ENCODE measurements around the gene BCKDK. TPM values are rescaled to one million over a fixed set of nuclear protein-coding genes. Genes with fewer than 3 reads are reported as not detected.

Gene BCKDK
- total and polyA plus RNA-seq, 8 donors, result 25.7 to 64.2 (median 33.2) TPM

DNA sequence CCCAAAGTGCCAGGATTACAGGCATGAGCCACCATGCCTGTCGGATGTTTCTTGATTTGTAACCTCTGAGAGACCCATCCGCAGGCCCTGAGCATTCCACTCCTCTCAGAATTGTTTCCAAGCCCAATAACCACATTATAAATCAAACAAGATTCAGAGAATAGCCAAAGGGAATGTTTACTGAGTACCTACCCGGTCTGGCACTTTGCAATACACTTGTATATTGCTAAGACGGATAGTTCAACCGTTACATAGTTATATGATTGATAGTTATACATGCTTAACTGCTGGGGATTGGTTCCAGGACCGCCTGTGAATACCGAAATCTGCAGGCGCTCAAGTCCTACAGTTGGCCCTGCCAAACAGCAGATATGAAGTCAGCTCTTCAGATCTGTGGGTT is 6.3 kb downstream of the BCKDK start:
- TF ChIP-seq, protein P1, sequence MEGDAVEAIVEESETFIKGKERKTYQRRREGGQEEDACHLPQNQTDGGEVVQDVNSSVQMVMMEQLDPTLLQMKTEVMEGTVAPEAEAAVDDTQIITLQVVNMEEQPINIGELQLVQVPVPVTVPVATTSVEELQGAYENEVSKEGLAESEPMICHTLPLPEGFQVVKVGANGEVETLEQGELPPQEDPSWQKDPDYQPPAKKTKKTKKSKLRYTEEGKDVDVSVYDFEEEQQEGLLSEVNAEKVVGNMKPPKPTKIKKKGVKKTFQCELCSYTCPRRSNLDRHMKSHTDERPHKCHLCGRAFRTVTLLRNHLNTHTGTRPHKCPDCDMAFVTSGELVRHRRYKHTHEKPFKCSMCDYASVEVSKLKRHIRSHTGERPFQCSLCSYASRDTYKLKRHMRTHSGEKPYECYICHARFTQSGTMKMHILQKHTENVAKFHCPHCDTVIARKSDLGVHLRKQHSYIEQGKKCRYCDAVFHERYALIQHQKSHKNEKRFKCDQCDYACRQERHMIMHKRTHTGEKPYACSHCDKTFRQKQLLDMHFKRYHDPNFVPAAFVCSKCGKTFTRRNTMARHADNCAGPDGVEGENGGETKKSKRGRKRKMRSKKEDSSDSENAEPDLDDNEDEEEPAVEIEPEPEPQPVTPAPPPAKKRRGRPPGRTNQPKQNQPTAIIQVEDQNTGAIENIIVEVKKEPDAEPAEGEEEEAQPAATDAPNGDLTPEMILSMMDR (IDR thresholded peaks at IDR 0.05), result no peak
- FAIRE-seq (no peak), ATAC-seq (no peak), DNase-seq (no peak)
- H3K4me3 ChIP-seq, result no peak overlapping the region
- H3K27me3 ChIP-seq, result no peaks in the 10 kb centered on the region
- intact Hi-C loops (cut with DNase I), result no loop called here
- H3K4me1 ChIP-seq, result peaks cover 20 to 37% (median 33%) of the 10 kb centered on the region in 3 donors
- peak overlapping the region in 2 of 4 donors; percentile 65 to 71 for H3K27ac ChIP-seq
- H3K9me3 ChIP-seq, result no peaks in the 10 kb centered on the region
- 77 to 81% methylated on average over 8 of the region's 8 CpGs for WGBS, 2 donors
- peaks cover 0 to 30% (median 0%) of the 10 kb centered on the region in 3 donors for H3K36me3 ChIP-seq

DNA sequence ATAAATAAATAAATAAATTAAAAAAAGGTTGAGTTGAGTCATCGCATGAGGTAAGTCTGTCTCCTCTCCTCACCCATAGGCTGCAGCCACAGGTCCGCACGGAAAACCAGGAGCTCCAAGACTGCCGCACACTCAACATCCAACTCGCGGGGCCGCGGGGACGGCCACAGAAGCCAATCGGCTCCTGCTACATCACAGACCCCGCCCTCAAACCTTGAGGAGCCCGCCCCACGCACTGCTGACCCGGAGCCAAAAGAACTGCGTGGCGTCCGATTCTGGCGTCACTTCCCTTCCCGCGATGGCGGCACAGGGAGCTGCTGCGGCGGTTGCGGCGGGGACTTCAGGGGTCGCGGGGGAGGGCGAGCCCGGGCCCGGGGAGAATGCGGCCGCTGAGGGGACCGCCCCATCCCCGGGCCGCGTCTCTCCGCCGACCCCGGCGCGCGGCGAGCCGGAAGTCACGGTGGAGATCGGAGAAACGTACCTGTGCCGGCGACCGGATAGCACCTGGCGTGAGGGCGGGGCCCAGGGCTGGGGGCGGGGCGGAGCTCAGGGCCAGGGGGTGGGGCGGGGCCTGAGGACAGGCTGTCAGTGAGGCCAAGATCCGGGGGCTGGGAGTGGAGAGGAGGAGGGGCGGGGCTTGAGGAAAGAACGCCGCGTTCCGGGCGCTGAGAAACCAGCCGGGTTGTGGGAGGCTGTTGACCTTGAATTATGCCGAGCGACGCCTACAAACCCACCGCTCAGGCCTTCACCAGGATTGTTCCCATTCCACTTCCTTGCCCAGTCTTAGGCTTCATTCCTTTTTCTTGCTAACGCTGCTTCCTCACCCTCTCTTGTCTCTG is 9.4 kb downstream of the BCKDK start, which contains the start of gene KAT8:
KAT8 (plus strand) TSS at position 281 of the 839 bp plus-strand sequence; CDS start at position 299, 18 bp downstream.
- ATAC-seq, result peak; percentile 91 to 97 (median 94)
- intact Hi-C loops (cut with DNase I), result no loop called here
- H3K36me3 ChIP-seq, result peaks cover 0 to 25% (median 11%) of the 10 kb centered on the region in 3 donors
- H3K27ac ChIP-seq, result peak within 1 kb of the TSS; percentile 95 to 99 (median 98)
- H3K4me3 ChIP-seq, result peak within 1 kb of the TSS; percentile 65 to 69 (median 69)
- FAIRE-seq, result no peak
- H3K9me3 ChIP-seq, result no peaks in the 10 kb centered on the region
- 0 to 1% methylated on average over 54 to 68 of the region's 68 CpGs for WGBS, 2 donors
- TF ChIP-seq, protein P1 (IDR thresholded peaks at IDR 0.05), result no peak
- peaks cover 20 to 35% (median 27%) of the 10 kb centered on the region in 3 donors for H3K4me1 ChIP-seq
- peak; percentile 96 to 99 (median 98) for DNase-seq
- H3K27me3 ChIP-seq, result no peaks in the 10 kb centered on the region

DNA sequence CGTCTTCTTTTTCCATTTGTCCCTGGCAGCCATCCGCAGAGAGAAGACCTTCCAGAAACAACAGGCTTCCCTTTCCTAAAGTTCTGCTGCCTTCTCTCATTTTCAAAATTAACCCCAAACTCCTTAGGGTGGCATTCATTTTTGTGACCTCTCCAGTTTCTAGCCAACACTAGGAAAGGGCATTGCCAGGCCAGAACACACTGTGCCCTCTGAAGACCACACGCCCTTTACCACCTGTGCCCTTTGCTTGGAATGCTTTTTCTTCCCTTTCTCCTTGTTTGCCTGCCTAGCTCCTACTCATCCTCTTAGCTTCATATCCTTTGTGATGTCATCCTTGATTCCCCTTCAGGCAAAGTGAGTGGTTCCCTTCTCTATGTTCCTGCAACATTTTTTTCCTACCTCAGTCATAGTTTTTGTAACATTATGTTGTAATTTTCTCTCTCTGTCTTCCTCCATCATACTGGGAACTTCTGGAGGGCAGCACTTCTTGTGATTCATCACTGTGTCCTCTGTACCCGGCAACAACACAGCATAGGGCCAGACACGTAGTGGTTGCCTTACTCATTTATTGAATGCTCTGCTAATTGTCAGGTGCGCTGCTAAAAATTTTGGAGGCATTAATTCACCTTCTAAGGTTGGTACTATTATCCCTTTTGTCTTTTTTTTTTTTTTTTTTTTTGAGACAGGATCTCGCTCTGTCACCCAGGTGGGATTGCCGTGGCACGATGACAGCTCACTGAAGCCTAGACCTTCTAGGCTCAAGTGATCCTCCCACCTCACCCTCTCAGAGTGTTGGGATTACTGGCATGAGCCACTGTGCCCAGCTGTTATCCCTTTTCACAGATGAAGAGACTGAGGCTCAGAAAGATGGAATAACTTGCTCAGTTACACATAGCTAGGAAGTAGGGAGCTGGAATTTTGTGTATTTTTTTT is 10.3 kb downstream of the BCKDK start:
- FAIRE-seq (no peak), DNase-seq (peak in 3 of 6 donors; percentile 26 to 52 (median 27)), ATAC-seq (peak in 1 of 4 donors; percentile 5)
- H3K4me3 ChIP-seq, result peak overlapping the region; percentile 65 to 69 (median 69)
- WGBS, 2 donors, result 43 to 52% methylated on average over 9 of the region's 9 CpGs
- peak overlapping the region; percentile 95 to 99 (median 98) for H3K27ac ChIP-seq
- peaks cover 17 to 27% (median 21%) of the 10 kb centered on the region in 3 donors for H3K4me1 ChIP-seq
- H3K9me3 ChIP-seq, result no peaks in the 10 kb centered on the region
- intact Hi-C loops (cut with DNase I), result no loop called here
- TF ChIP-seq, protein P1 (IDR thresholded peaks at IDR 0.05), result no peak
- peaks cover 0 to 26% (median 11%) of the 10 kb centered on the region in 3 donors for H3K36me3 ChIP-seq
- H3K27me3 ChIP-seq, result no peaks in the 10 kb centered on the region

DNA sequence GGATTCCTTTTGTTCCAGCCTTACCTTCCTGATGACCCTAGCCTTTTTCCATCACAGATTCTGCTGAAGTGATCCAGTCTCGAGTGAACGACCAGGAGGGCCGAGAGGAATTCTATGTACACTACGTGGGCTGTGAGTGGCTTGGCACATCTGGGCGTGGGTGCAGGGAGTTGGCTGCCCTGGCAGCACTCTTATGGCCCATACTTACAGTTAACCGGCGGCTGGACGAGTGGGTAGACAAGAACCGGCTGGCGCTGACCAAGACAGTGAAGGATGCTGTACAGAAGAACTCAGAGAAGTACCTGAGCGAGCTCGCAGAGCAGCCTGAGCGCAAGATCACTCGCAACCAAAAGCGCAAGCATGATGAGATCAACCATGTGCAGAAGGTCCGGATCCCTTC is 11.9 kb downstream of the BCKDK start:
- no peaks in the 10 kb centered on the region for H3K9me3 ChIP-seq
- no peak for FAIRE-seq
- 89 to 96% methylated on average over 16 of the region's 16 CpGs for WGBS, 2 donors
- no peaks in the 10 kb centered on the region for H3K27me3 ChIP-seq
- DNase-seq, result peak in 3 of 6 donors; percentile 18 to 65 (median 24)
- peaks cover 0 to 26% (median 11%) of the 10 kb centered on the region in 3 donors for H3K36me3 ChIP-seq
- H3K27ac ChIP-seq, result no peak overlapping the region
- no peak overlapping the region for H3K4me3 ChIP-seq
- TF ChIP-seq, protein P1 (IDR thresholded peaks at IDR 0.05), result no peak
- no peak for ATAC-seq
- intact Hi-C loops (cut with DNase I), result no loop called here
- peaks cover 11 to 15% (median 15%) of the 10 kb centered on the region in 3 donors for H3K4me1 ChIP-seq

All from pancreas (tissue), 10 donors.